Measurements from ENCODE around the gene ALG3.

ALG3 gene

DNA sequence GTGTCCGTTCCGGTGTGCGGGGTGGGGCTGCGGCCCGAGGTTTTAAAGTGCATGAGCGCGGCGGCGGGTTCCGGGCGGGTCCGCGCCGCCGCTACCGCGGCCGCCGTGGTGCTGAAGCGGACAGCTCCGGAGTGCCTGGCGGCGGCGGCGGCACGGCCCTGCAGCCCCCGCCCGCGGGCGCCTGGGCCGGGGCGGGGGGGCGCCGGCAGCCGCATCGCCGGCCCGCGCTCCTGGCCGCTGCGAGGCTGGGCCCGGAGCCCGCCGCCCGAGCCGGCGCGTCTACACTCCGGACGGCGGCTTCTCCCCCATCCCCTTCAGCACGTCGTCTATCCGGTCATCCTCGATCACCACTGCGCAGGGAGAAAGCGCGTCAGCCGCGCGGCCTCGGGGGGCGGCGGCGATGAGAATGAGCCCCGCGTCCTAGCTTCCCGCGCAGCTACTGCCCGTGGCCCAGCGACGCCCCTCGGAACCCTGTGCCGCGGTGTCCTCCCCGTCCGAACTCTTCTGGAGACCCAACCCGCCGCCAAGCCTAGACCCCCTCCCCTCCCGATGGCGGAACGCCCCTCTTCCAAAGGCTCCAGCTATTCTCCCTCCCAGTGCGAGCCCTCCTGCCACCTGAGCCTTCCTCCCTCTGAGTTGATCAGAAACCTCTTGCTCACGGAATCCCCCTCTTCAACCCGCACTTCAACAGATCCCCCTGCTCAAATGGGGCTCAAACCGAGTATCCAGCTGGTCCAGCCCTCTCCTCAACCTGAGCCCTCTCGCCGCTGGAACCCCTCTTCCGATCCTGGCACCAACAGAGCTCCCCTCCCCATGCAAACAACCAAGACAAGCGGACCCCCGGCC, 11.3 kb upstream of the ALG3 start:
- DNase-seq, result peak; percentile 20

GRCh38 chr3:184259396-184259877, 10.7 kb upstream of the ALG3 start:
- DNase-seq, result no peak

DNA sequence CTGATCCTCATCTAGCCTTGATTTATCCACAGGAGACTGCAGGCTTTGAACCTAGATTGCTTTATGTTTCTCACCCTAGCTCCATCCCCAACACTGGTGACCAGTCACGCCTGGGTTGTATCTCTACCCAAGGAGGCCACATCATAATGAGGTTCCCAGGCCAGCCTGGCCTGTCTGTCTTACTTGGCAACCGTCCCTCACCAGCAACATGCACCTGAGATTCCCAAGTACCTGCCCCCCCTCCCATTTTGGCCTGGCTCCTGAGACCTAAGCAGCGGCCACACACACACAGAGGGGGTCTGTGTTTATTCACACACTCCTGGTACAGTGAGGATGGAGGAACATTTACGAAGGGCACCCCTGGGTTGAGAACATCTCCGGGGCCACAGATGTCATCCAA, 10.2 kb upstream of the ALG3 start:
- DNase-seq, result no peak

- no peak for DNase-seq
Observed at GRCh38 chr3:184257083-184257915, 8.5 kb upstream of the ALG3 start.

DNA sequence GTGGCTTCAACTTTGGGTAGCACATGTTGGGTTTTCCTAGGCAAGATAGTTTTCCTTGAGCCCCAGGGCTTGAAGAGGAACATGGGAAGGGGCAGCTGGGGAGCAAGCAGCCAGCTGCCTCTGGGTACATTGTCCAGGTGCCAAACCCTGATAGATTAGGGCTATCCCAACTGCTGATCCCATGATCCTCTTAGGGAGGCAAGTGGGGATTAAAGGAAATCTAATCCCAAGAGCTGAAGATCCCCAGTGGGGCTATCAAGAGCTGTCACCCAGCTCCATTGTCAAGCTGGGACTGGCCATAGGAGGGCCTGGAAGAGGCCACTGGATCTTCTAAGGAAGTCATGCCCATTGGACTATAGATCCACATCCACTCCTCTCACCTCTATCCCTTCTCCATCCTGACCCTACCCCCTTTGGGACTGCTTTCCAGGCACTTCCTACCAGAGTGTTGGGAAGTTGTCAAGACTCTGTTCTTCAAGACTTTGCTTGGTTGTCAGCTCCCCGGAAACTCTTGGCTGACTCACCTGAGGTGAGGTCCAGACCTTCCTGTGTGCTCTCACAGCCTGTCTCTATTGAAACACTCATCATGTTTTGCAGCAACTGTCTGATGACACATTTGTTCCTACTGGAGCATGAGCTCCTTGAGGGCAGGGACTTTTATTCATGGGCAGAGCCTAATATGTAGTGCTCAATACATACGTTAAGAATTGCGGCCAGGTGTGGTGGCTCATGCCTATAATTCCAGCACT, 6.7 kb upstream of the ALG3 start:
- no peak for DNase-seq

DNA sequence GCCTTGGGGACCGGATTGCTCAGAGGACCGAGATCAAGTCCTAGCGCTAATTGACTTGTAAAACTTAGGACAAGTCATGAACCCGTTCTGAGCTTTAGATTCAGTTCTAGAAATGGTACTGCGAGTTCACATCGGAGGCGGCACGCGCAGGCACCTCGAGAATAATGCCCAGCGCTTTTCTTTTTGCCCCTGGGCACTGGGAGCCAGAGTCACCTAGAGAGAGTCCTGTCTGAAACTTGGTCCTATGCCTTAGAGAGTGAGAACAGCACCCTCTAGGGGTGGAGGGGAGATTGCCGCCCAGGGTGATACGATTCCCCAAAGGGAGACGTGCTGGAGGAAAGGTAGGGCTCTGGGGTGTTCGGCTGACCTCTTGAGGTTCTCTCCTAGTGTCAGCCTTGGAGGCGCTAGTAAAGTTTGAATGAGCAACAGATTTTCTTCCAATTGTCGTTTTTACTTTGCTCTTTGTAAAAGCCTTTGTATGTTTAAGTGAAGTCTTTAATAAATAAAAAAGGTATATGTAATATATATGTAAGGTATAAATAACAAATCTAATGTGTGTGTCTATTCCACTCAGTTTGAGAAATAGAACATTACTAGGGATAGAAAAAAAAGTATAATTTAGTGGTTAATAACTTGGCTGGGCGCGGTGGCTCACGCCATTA, 1.5 kb upstream of the ALG3 start:
- DNase-seq, result peak; percentile 88

- DNase-seq, result peak; percentile 98
Observed at GRCh38 chr3:184249412-184250166, 827 bp upstream of the ALG3 start, which contains the start of gene EEF1AKMT4. Gene EEF1AKMT4, plus strand, starts transcription at chr3:184249672. Its CDS starts 23 bp downstream, at chr3:184249695.

DNA sequence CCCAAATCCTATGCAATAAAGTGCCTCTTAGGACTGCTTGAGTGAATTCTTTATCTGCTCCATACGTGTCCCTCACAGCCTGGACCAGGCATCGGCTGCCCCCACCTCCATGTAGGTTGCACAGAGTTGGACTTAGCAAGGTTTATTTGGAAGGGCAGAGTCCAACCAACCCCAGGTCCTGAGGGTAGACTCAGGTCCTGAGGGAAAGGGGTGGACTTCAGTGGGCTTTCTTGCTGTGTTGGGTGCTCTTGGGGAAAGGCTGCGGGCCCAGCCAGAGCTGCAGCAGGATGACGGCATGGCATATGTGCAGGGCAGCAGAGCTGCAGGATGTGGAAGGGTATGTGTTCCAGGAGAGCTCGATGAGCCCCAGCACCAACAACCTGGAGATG, 6.5 kb downstream of the ALG3 start:
- no peak for DNase-seq

DNA sequence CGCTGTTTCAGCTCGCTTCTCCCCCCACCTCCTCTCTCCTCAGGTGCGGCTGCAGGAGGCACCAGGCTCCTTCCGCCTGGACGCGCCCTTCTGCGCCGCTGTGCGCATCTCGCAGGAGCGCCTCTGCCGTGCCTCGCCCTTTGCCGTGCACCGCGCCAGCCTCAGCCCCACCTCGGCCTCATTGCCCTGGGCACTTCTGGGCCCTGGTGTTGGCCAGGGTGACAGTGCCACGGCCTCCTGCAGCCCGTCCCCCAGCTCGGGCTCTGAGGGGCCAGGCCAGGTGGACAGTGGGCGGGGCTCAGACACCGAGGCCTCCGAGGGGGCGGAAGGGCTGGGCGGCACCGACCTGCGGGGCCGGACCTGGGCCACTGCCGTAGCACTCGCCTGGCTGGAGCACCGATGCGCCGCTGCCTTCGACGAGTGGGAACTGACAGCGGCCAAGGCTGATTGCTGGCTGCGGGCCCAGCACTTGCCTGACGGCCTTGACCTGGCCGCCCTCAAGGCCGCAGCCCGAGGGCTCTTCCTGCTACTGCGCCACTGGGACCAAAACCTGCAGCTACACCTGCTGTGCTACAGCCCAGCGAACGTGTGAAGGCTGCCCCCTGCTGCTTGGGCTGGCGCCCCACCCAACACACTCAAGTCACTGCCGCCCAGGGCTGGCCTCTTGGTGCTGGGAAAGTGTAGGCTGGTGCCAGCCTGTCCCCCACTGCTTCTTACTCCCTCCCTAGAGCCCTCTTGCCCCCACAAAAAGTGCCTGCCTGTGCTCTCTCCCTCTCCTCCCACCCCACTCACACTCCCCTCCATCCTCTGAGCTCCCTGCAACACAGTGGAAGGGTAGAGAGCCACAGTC, 7.1 kb downstream of the ALG3 start:
- DNase-seq, result no peak

DNA sequence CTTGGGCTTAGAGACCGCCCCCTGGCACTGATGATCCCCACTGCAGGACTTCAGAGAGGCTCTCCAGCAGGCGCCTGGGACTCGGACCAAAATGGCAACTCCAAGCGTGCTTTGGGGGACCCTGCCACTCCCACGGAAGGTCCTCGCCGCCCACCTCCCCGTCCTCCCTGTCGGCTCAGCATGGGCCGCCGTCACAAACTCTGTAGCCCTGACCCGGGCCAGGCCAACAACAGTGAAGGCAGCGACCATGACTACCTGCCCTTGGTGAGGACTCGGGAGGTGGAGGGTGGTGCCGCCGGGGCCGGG, 7.7 kb downstream of the ALG3 start:
- DNase-seq, result no peak

- no peak for DNase-seq
Observed at GRCh38 chr3:184240384-184241140, 8.2 kb downstream of the ALG3 start.

DNA sequence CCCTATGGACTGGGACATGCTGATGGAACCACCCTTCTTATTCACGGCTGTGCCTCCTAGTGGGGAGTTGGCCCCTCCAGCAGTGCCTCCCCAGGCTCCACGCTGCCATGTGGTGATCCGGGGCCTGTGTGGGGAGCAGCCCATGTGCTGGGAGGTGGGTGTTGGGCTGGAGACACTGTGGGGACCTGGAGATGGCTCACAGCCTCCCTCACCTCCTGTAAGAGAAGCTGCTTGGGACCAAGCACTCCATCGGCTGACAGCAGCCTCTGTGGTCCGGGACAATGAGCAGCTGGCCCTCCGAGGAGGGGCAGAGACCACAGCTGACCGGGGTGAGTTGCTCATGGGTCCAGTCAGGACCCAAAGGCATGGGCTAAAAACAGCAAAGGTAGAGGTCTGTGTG, 9.1 kb downstream of the ALG3 start:
- DNase-seq, result no peak

- DNase-seq, result no peak
Observed at GRCh38 chr3:184239221-184239620, 9.5 kb downstream of the ALG3 start.

DNA sequence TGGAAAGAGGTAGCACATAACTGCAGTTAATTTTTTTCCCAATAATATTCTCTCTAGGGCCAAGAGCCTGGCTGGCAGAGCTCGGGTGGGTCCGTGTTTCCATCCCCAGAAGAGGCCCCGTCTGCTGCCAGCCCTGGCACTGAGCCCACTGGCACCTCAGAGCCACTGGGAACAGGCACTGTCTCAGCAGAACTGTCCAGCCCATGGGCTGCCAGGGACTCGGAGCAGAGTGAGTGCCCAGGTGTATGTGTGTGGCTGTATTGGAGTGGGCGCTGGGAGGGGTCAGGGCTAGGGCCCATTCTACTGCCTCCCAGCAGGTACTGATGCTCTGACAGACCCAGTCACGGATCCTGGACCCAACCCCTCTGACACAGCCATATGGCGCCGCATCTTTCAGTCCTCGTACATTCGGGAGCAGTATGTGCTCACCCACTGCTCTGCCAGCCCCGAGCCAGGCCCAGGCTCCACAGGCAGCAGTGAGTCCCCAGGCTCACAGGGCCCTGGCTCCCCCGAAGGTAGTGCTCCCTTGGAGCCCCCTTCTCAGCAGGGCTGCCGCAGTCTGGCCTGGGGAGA, 10.4 kb downstream of the ALG3 start:
- DNase-seq, result no peak

DNA sequence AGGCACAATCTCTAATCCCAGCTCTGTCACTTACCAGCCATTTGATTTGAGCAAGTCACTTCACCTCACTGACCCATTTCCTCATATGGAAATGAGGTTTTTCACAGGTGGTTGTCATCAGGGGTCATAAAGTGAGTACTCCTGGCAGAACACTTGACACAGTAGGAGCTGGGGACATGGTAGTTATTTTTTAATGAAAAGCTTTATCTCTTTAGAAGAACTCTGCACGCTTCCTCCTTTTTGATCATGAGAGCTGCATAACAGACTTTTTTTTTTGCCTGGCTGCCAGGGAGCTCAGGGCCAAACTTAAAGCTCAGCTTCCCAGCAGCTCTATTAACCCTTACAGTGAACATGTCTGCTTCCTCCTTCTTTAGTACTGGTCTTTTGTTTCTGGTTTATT, 11.0 kb downstream of the ALG3 start:
- DNase-seq, result no peak

GRCh38 chr3:184237211-184237610, 11.6 kb downstream of the ALG3 start:
- no peak for DNase-seq

GRCh38 chr3:184236636-184237035, 12.1 kb downstream of the ALG3 start:
- DNase-seq, result no peak

DNA sequence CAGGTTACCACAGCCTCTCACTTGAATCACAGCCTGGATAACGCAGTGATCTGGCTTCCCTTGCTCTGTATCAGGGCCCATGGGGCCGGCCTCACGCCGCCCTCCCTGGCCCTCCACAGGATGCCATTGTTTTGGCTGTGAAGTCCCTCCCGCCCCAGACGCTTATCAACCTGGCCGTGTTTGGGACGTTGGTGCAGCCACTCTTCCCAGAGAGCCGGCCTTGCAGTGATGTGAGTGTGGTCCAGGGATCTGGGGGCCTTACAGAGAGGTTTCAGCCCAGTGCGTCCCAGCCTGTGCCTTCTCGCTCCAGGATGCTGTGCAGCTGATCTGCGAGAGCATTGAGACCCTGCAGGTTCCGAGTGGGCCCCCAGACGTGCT, 12.7 kb downstream of the ALG3 start:
- DNase-seq, result no peak

- no peak for DNase-seq
Observed at GRCh38 chr3:184235381-184236032, 13.3 kb downstream of the ALG3 start.
